ENCODE data around the gene ADGRL1.

DNA sequence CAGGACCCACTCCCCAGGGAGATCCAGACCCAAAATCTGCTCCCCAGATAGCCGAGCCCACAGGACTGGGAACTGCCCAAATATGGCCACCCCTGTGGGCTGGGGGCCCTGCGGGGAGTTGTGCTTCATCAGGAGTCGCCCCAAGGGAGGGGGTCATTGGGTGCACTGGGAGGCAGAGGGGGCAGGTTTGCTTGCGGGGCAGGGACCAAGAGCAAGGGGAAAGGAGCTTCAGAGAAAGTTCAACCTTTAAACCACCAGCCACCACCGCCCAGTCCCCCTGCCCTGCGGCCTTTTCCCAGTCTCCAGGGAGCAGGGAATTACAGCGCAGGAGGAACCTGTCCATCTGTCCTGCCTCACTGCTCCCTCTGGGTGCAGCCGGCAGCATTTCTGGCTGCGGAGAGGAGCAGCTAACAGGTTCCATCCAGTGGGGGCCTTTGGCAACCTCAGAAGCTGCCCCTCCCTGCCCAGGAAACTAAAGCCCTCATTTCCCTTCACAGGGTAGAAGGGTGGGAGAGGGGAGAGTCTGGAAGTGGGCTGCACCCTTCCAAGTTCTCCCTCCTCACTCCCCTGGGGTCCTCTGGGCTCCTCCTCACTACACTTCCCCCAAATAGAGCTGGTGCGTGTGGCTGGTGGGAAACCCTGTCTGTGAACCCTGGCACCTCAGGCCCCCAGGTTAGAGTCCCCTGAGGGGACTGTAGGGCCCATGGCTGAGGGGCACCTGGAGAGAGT lies 55.8 kb downstream of the ADGRL1 start:
- TF ChIP-seq POLR2A (IDR thresholded peaks at IDR 0.05) = no peak
- TF ChIP-seq, protein P1, sequence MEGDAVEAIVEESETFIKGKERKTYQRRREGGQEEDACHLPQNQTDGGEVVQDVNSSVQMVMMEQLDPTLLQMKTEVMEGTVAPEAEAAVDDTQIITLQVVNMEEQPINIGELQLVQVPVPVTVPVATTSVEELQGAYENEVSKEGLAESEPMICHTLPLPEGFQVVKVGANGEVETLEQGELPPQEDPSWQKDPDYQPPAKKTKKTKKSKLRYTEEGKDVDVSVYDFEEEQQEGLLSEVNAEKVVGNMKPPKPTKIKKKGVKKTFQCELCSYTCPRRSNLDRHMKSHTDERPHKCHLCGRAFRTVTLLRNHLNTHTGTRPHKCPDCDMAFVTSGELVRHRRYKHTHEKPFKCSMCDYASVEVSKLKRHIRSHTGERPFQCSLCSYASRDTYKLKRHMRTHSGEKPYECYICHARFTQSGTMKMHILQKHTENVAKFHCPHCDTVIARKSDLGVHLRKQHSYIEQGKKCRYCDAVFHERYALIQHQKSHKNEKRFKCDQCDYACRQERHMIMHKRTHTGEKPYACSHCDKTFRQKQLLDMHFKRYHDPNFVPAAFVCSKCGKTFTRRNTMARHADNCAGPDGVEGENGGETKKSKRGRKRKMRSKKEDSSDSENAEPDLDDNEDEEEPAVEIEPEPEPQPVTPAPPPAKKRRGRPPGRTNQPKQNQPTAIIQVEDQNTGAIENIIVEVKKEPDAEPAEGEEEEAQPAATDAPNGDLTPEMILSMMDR (IDR thresholded peaks at IDR 0.05) = no peak
